Loucy (cell line): ENCODE data around the gene AMOTL1.

Experiments used
- EZH2phosphoT487 ChIP-seq: fragments of 200-600 bp; IDR thresholded peaks from 2 replicates; pipeline ENCODE4 v1.6.1; 2018; ENCODE audit warnings: antibody characterized with exemption, mild to moderate bottlenecking, moderate library complexity, borderline replicate concordance
- TF ChIP-seq, protein P1 (sequence below): fragments of 200-600 bp; sonication (generic); conservative IDR thresholded peaks from 2 replicates; pipeline ENCODE4 v1.5.1; 2014; ENCODE audit warnings: mild to moderate bottlenecking, antibody characterized with exemption, low read length

DNA sequence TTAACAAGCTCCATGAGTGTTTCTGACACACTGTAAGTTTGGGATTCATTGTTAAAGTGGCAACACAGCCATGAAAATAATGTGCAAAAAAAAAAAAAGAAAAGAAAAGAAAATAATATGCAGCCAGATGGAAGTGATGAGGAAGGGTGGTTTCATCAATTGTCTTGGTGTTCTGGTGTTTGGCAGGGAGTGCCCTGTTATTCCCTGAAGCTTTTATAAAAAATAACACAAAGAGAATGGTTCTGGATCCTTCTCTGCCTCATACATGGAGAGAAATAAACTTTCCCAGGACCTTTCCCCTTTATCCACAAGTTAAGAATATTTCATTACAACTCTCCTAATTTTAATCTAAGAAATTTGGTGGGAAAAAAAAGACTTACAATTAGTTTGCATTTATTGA lies 16.7 kb downstream of the AMOTL1 start:
- TF ChIP-seq, protein P1, sequence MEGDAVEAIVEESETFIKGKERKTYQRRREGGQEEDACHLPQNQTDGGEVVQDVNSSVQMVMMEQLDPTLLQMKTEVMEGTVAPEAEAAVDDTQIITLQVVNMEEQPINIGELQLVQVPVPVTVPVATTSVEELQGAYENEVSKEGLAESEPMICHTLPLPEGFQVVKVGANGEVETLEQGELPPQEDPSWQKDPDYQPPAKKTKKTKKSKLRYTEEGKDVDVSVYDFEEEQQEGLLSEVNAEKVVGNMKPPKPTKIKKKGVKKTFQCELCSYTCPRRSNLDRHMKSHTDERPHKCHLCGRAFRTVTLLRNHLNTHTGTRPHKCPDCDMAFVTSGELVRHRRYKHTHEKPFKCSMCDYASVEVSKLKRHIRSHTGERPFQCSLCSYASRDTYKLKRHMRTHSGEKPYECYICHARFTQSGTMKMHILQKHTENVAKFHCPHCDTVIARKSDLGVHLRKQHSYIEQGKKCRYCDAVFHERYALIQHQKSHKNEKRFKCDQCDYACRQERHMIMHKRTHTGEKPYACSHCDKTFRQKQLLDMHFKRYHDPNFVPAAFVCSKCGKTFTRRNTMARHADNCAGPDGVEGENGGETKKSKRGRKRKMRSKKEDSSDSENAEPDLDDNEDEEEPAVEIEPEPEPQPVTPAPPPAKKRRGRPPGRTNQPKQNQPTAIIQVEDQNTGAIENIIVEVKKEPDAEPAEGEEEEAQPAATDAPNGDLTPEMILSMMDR, result no peak
- TF ChIP-seq EZH2phosphoT487, result no peak
